ENCODE data around the gene ATAD3C. TPM values are rescaled to one million over a fixed set of nuclear protein-coding genes. Genes with fewer than 3 reads are reported as not detected.
"Not testable (repeated sequence)": the region's sequence is repeated elsewhere in the genome, so short reads cannot be mapped to it uniquely, and the experiment has no call there.

Gene ATAD3C
- total and polyA plus RNA-seq, 2 experiments from 2014 or later: 0.45 to 1.3 TPM

GRCh38 chr1:1442069-1442770 lies 7.3 kb upstream of the ATAD3C start:
- DNase-seq (ENCODE audit: low spot score): no peak
- peaks cover 4% of the 10 kb centered on the region; the same call in 1 of the 3 replicates for H3K4me1 Mint-ChIP-seq
- Histone ChIP-seq H3K79me2 (replicated peaks; ENCODE audit: insufficient read depth) (0 out of 2 replicates have a peak, but pooled peaks cover 2% of the 10 kb centered on the region), H3K36me3 (ENCODE audit: insufficient read depth) (no peaks in the 10 kb centered on the region), H3K9me2 (ENCODE audit: insufficient read depth) (no peaks in the 10 kb centered on the region), H3K4me1 (ENCODE audit: insufficient read depth) (no peaks in the 10 kb centered on the region), H2AFZ (no peak overlapping the region), H3F3A (replicated peaks; ENCODE audit: low read depth) (0 out of 2 replicates have a peak, but pooled peaks cover 3% of the 10 kb centered on the region), H3K4me2 (no peak overlapping the region), H3K27ac (ENCODE audit: low read depth) (no peak overlapping the region), H3K27me3 (ENCODE audit: insufficient read depth) (no peaks in the 10 kb centered on the region), H3K4me3 (no peak overlapping the region), H4K20me1 (replicated peaks; ENCODE audit: insufficient read depth) (no peaks in the 10 kb centered on the region)
- H3K27me3 Mint-ChIP-seq (ENCODE audit: insufficient read depth, low read depth, poor library complexity): peaks cover 8% of the 10 kb centered on the region
- H3K27ac Mint-ChIP-seq: no peak overlapping the region
- no peak overlapping the region; the same call in 2 of the 3 replicates for H3K4me3 Mint-ChIP-seq
- no peak for ATAC-seq
- no peaks in the 10 kb centered on the region for H3K9me3 Mint-ChIP-seq
- TF ChIP-seq, protein P1, sequence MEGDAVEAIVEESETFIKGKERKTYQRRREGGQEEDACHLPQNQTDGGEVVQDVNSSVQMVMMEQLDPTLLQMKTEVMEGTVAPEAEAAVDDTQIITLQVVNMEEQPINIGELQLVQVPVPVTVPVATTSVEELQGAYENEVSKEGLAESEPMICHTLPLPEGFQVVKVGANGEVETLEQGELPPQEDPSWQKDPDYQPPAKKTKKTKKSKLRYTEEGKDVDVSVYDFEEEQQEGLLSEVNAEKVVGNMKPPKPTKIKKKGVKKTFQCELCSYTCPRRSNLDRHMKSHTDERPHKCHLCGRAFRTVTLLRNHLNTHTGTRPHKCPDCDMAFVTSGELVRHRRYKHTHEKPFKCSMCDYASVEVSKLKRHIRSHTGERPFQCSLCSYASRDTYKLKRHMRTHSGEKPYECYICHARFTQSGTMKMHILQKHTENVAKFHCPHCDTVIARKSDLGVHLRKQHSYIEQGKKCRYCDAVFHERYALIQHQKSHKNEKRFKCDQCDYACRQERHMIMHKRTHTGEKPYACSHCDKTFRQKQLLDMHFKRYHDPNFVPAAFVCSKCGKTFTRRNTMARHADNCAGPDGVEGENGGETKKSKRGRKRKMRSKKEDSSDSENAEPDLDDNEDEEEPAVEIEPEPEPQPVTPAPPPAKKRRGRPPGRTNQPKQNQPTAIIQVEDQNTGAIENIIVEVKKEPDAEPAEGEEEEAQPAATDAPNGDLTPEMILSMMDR (conservative IDR thresholded peaks at IDR 0.05; ENCODE audit: low read depth in 2 of 2): no peak
- TF ChIP-seq, protein P2, sequence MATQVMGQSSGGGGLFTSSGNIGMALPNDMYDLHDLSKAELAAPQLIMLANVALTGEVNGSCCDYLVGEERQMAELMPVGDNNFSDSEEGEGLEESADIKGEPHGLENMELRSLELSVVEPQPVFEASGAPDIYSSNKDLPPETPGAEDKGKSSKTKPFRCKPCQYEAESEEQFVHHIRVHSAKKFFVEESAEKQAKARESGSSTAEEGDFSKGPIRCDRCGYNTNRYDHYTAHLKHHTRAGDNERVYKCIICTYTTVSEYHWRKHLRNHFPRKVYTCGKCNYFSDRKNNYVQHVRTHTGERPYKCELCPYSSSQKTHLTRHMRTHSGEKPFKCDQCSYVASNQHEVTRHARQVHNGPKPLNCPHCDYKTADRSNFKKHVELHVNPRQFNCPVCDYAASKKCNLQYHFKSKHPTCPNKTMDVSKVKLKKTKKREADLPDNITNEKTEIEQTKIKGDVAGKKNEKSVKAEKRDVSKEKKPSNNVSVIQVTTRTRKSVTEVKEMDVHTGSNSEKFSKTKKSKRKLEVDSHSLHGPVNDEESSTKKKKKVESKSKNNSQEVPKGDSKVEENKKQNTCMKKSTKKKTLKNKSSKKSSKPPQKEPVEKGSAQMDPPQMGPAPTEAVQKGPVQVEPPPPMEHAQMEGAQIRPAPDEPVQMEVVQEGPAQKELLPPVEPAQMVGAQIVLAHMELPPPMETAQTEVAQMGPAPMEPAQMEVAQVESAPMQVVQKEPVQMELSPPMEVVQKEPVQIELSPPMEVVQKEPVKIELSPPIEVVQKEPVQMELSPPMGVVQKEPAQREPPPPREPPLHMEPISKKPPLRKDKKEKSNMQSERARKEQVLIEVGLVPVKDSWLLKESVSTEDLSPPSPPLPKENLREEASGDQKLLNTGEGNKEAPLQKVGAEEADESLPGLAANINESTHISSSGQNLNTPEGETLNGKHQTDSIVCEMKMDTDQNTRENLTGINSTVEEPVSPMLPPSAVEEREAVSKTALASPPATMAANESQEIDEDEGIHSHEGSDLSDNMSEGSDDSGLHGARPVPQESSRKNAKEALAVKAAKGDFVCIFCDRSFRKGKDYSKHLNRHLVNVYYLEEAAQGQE (IDR thresholded peaks at IDR 0.05; ENCODE audit: unreplicated experiment): no peak
- no peak for TF ChIP-seq STAT1 (IDR thresholded peaks at IDR 0.05; ENCODE audit: unreplicated experiment)
- TF ChIP-seq POLR2AphosphoS5 (IDR thresholded peaks at IDR 0.05; ENCODE audit: low read depth): no peak
- no peak for TF ChIP-seq JUNB (IDR thresholded peaks at IDR 0.05; ENCODE audit: unreplicated experiment)
- TF ChIP-seq ZNF114 (CRISPR knock-in tag; IDR thresholded peaks at IDR 0.05): no peak
- no peak for TF ChIP-seq ZNF331 (CRISPR knock-in tag; IDR thresholded peaks at IDR 0.05; ENCODE audit: low read depth)
- no peak for TF ChIP-seq ZNF462 (CRISPR knock-in tag; IDR thresholded peaks at IDR 0.05)
- no peak for TF ChIP-seq EZH2 (IDR thresholded peaks at IDR 0.05; ENCODE audit: low read depth, unreplicated experiment)
- peaks cover 4% of the 10 kb centered on the region; the same call in 2 of the 3 replicates for H3K36me3 Mint-ChIP-seq (ENCODE audit: low read depth)

- not testable (repeated sequence) for H3K36me3 ChIP-seq (ENCODE audit: insufficient read depth); DNase-seq (ENCODE audit: low spot score); H3K27me3 Mint-ChIP-seq (ENCODE audit: insufficient read depth, low read depth, poor library complexity); H3K4me1 ChIP-seq (ENCODE audit: insufficient read depth); H3K79me2 ChIP-seq (replicated peaks; ENCODE audit: insufficient read depth); H3K27me3 ChIP-seq (ENCODE audit: insufficient read depth); H2AFZ ChIP-seq; H3K9me2 ChIP-seq (ENCODE audit: insufficient read depth); H3K36me3 Mint-ChIP-seq (ENCODE audit: low read depth); H3K27ac ChIP-seq (ENCODE audit: low read depth); H3K4me3 Mint-ChIP-seq; H3K9me3 Mint-ChIP-seq; H3K4me2 ChIP-seq; H3K4me1 Mint-ChIP-seq; H4K20me1 ChIP-seq (replicated peaks; ENCODE audit: insufficient read depth); ATAC-seq; H3K27ac Mint-ChIP-seq; H3K4me3 ChIP-seq; H3F3A ChIP-seq (replicated peaks; ENCODE audit: low read depth)
Measured at GRCh38 chr1:1446631-1447030, 2.9 kb upstream of the ATAD3C start.

All from GM23338 (cell line).